ENCODE results near the gene ARHGAP24.
"Not testable (repeated sequence)": the region's sequence is repeated elsewhere in the genome, so short reads cannot be mapped to it uniquely, and the experiment has no call there.

The ARHGAP24 gene

GRCh38 chr4:85808104-85808503, 333.2 kb downstream of the ARHGAP24 start:
- Histone ChIP-seq H3K79me2 (ENCODE audit: control insufficient read depth, insufficient read depth, low read length) (no peaks in the 10 kb centered on the region), H3K9ac (ENCODE audit: low read length) (no peak overlapping the region), H3K4me2 (ENCODE audit: low read length) (no peak overlapping the region), H4K8ac (ENCODE audit: low read depth, low read length) (no peak overlapping the region), H3K27me3 (ENCODE audit: insufficient read depth, low read length, poor library complexity) (no peaks in the 10 kb centered on the region), H2AK5ac (ENCODE audit: low read length) (no peak overlapping the region), H3K18ac (ENCODE audit: low read length) (no peak overlapping the region), H3K36me3 (ENCODE audit: control insufficient read depth, insufficient read depth, low read length) (no peaks in the 10 kb centered on the region), H4K5ac (ENCODE audit: low read length) (no peak overlapping the region), H3K4ac (ENCODE audit: low read depth, low read length) (no peak overlapping the region), H3K27ac (ENCODE audit: low read depth, low read length) (no peak overlapping the region), H2BK5ac (ENCODE audit: low read length) (no peak overlapping the region), H3K4me3 (ENCODE audit: low read length) (no peak overlapping the region), H2BK120ac (ENCODE audit: low read depth, low read length) (no peak overlapping the region), H3K4me1 (ENCODE audit: control insufficient read depth, low read depth, low read length) (peaks cover 2% of the 10 kb centered on the region), H2BK15ac (replicated peaks; ENCODE audit: low read depth) (no peak overlapping the region), H3K23ac (ENCODE audit: low read length) (no peak overlapping the region), H3K79me1 (ENCODE audit: low read length) (no peaks in the 10 kb centered on the region), H3K56ac (ENCODE audit: low read length) (no peak overlapping the region)
- no CpG with 5 or more reads among the region's 2 CpGs for WGBS (ENCODE audit: extremely low coverage, insufficient coverage, low lambda C conversion rate)
- no peak for DNase-seq

DNA sequence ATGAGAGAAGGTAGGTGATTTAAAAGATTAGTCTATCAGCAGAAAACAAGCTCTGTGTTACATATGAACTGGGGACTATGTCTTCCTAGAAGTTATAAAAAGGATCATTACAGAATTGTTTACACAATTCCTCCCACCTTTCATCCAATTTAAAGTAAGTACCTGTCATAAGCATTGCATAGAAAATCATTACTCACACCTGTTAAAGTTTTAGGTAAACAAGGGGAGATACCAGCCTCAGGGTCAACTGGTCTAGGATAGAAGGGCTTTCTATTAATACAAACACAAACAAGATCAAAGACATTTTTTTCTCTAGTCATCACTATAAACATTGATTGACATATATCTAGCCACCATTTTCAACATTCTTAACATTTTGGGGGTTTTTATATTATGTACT, 333.9 kb downstream of the ARHGAP24 start:
- Histone ChIP-seq H2BK5ac (ENCODE audit: low read length) (no peak overlapping the region), H4K8ac (ENCODE audit: low read depth, low read length) (no peak overlapping the region), H3K27me3 (ENCODE audit: insufficient read depth, low read length, poor library complexity) (no peaks in the 10 kb centered on the region), H3K4me2 (ENCODE audit: low read length) (no peak overlapping the region), H3K4me1 (ENCODE audit: control insufficient read depth, low read depth, low read length) (peaks cover 2% of the 10 kb centered on the region), H3K56ac (ENCODE audit: low read length) (no peak overlapping the region), H2BK120ac (ENCODE audit: low read depth, low read length) (no peak overlapping the region), H2AK5ac (ENCODE audit: low read length) (no peak overlapping the region), H3K18ac (ENCODE audit: low read length) (no peak overlapping the region), H3K79me1 (ENCODE audit: low read length) (no peaks in the 10 kb centered on the region), H3K9ac (ENCODE audit: low read length) (no peak overlapping the region), H3K36me3 (ENCODE audit: control insufficient read depth, insufficient read depth, low read length) (no peaks in the 10 kb centered on the region), H3K27ac (ENCODE audit: low read depth, low read length) (no peak overlapping the region), H3K4ac (ENCODE audit: low read depth, low read length) (no peak overlapping the region), H4K5ac (ENCODE audit: low read length) (no peak overlapping the region), H3K79me2 (ENCODE audit: control insufficient read depth, insufficient read depth, low read length) (no peaks in the 10 kb centered on the region), H3K4me3 (ENCODE audit: low read length) (no peak overlapping the region), H2BK15ac (replicated peaks; ENCODE audit: low read depth) (no peak overlapping the region), H3K23ac (ENCODE audit: low read length) (no peak overlapping the region)
- no peak for DNase-seq

DNA sequence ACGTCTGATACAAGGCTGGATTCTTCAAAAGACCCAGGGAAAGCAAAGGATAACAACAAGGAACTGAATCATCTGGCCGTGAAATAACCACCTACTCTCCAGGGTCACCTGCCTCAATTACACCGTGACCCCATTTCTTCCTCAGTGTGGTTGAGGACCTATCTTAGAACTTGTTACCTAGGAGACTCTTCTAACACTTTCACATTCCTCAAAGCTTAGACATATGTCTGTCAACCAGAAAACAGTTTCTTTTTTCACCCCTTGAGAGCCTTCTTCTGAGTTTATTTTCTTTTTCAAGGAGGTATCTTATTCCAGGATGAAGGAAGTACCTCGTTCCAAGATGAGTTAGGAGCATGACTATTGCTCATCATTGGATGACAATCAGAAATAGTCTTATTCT, 337.8 kb downstream of the ARHGAP24 start:
- no CpG with 5 or more reads among the region's 4 CpGs for WGBS (ENCODE audit: extremely low coverage, insufficient coverage, low lambda C conversion rate)

GRCh38 chr4:85815796-85816459, 341.0 kb downstream of the ARHGAP24 start:
- H4K5ac ChIP-seq (ENCODE audit: low read length): no peak overlapping the region
- H4K8ac ChIP-seq (ENCODE audit: low read depth, low read length): no peak overlapping the region
- H3K4me3 ChIP-seq (ENCODE audit: low read length): no peak overlapping the region
- no peak overlapping the region for H3K4me2 ChIP-seq (ENCODE audit: low read length)
- peaks cover 3% of the 10 kb centered on the region for H3K4me1 ChIP-seq (ENCODE audit: control insufficient read depth, low read depth, low read length)
- peak; percentile 26 for DNase-seq
- no peaks in the 10 kb centered on the region for H3K79me2 ChIP-seq (ENCODE audit: control insufficient read depth, insufficient read depth, low read length)
- no CpG with 5 or more reads among the region's 7 CpGs for WGBS (ENCODE audit: extremely low coverage, insufficient coverage, low lambda C conversion rate)
- H3K56ac ChIP-seq (ENCODE audit: low read length): no peak overlapping the region
- no peaks in the 10 kb centered on the region for H3K79me1 ChIP-seq (ENCODE audit: low read length)
- H3K9ac ChIP-seq (ENCODE audit: low read length): no peak overlapping the region
- H2BK120ac ChIP-seq (ENCODE audit: low read depth, low read length): no peak overlapping the region
- no peak overlapping the region for H3K18ac ChIP-seq (ENCODE audit: low read length)
- H3K23ac ChIP-seq (ENCODE audit: low read length): no peak overlapping the region
- H2BK15ac ChIP-seq (replicated peaks; ENCODE audit: low read depth): no peak overlapping the region
- H2AK5ac ChIP-seq (ENCODE audit: low read length): no peak overlapping the region
- no peak overlapping the region for H2BK5ac ChIP-seq (ENCODE audit: low read length)
- no peaks in the 10 kb centered on the region for H3K36me3 ChIP-seq (ENCODE audit: control insufficient read depth, insufficient read depth, low read length)
- H3K4ac ChIP-seq (ENCODE audit: low read depth, low read length): no peak overlapping the region
- H3K27ac ChIP-seq (ENCODE audit: low read depth, low read length): no peak overlapping the region
- no peaks in the 10 kb centered on the region for H3K27me3 ChIP-seq (ENCODE audit: insufficient read depth, low read length, poor library complexity)

More for the DNA sequence above, 337.8 kb downstream of the ARHGAP24 start:
- H2BK5ac ChIP-seq (ENCODE audit: low read length): no peak overlapping the region
- H3K56ac ChIP-seq (ENCODE audit: low read length): no peak overlapping the region
- H3K4ac ChIP-seq (ENCODE audit: low read depth, low read length): no peak overlapping the region
- H4K5ac ChIP-seq (ENCODE audit: low read length): no peak overlapping the region
- H3K27ac ChIP-seq (ENCODE audit: low read depth, low read length): no peak overlapping the region
- no peak overlapping the region for H2BK120ac ChIP-seq (ENCODE audit: low read depth, low read length)
- DNase-seq: no peak
- no peak overlapping the region for H2BK15ac ChIP-seq (replicated peaks; ENCODE audit: low read depth)
- no peak overlapping the region for H2AK5ac ChIP-seq (ENCODE audit: low read length)
- no peaks in the 10 kb centered on the region for H3K79me2 ChIP-seq (ENCODE audit: control insufficient read depth, insufficient read depth, low read length)
- H3K27me3 ChIP-seq (ENCODE audit: insufficient read depth, low read length, poor library complexity): no peaks in the 10 kb centered on the region
- no peak overlapping the region for H3K4me3 ChIP-seq (ENCODE audit: low read length)
- H3K4me2 ChIP-seq (ENCODE audit: low read length): no peak overlapping the region
- no peaks in the 10 kb centered on the region for H3K4me1 ChIP-seq (ENCODE audit: control insufficient read depth, low read depth, low read length)
- no peak overlapping the region for H3K9ac ChIP-seq (ENCODE audit: low read length)
- no peak overlapping the region for H3K18ac ChIP-seq (ENCODE audit: low read length)
- H4K8ac ChIP-seq (ENCODE audit: low read depth, low read length): no peak overlapping the region
- no peak overlapping the region for H3K23ac ChIP-seq (ENCODE audit: low read length)
- H3K36me3 ChIP-seq (ENCODE audit: control insufficient read depth, insufficient read depth, low read length): no peaks in the 10 kb centered on the region
- H3K79me1 ChIP-seq (ENCODE audit: low read length): no peaks in the 10 kb centered on the region

DNA sequence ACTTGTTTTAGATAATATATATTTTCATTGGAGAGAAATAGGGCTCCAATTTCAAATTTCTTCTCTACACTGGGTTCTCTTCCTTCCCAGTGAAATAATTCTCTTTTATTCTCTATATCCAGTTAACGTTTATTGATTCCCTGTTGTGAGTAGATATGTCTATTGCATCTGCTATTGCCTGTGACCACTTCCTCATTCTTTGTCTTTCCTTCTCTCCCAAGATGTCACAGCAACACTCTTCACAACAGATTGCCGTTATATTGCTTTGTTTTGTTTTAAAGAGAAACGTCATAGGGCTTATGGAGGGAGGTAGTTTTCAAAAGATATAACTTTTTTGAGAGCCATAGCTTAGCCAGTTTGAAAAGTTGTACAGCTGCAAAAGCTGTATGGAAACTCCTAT, 343.8 kb downstream of the ARHGAP24 start:
- Histone ChIP-seq H4K8ac (ENCODE audit: low read depth, low read length) (no peak overlapping the region), H3K27me3 (ENCODE audit: insufficient read depth, low read length, poor library complexity) (no peaks in the 10 kb centered on the region), H3K23ac (ENCODE audit: low read length) (no peak overlapping the region), H3K79me2 (ENCODE audit: control insufficient read depth, insufficient read depth, low read length) (no peaks in the 10 kb centered on the region), H3K4me2 (ENCODE audit: low read length) (no peak overlapping the region), H3K4ac (ENCODE audit: low read depth, low read length) (no peak overlapping the region), H3K36me3 (ENCODE audit: control insufficient read depth, insufficient read depth, low read length) (no peaks in the 10 kb centered on the region), H3K56ac (ENCODE audit: low read length) (no peak overlapping the region), H3K4me1 (ENCODE audit: control insufficient read depth, low read depth, low read length) (peaks cover 3% of the 10 kb centered on the region), H3K18ac (ENCODE audit: low read length) (no peak overlapping the region), H3K9ac (ENCODE audit: low read length) (no peak overlapping the region), H2AK5ac (ENCODE audit: low read length) (no peak overlapping the region), H3K27ac (ENCODE audit: low read depth, low read length) (no peak overlapping the region), H2BK120ac (ENCODE audit: low read depth, low read length) (no peak overlapping the region), H4K5ac (ENCODE audit: low read length) (no peak overlapping the region), H3K79me1 (ENCODE audit: low read length) (no peaks in the 10 kb centered on the region), H3K4me3 (ENCODE audit: low read length) (no peak overlapping the region), H2BK15ac (replicated peaks; ENCODE audit: low read depth) (no peak overlapping the region), H2BK5ac (ENCODE audit: low read length) (no peak overlapping the region)
- DNase-seq: no peak
- WGBS (ENCODE audit: extremely low coverage, insufficient coverage, low lambda C conversion rate): no CpG with 5 or more reads among the region's 3 CpGs

- H3K36me3 ChIP-seq (ENCODE audit: control insufficient read depth, insufficient read depth, low read length); H3K4me3 ChIP-seq (ENCODE audit: low read length); H3K4me2 ChIP-seq (ENCODE audit: low read length); H3K4me1 ChIP-seq (ENCODE audit: control insufficient read depth, low read depth, low read length); H4K5ac ChIP-seq (ENCODE audit: low read length); H3K27me3 ChIP-seq (ENCODE audit: insufficient read depth, low read length, poor library complexity); DNase-seq; H3K9ac ChIP-seq (ENCODE audit: low read length); H3K79me2 ChIP-seq (ENCODE audit: control insufficient read depth, insufficient read depth, low read length); H4K8ac ChIP-seq (ENCODE audit: low read depth, low read length); H3K79me1 ChIP-seq (ENCODE audit: low read length); H3K18ac ChIP-seq (ENCODE audit: low read length); H2BK15ac ChIP-seq (replicated peaks; ENCODE audit: low read depth); H3K4ac ChIP-seq (ENCODE audit: low read depth, low read length); H2BK5ac ChIP-seq (ENCODE audit: low read length); H2BK120ac ChIP-seq (ENCODE audit: low read depth, low read length); H2AK5ac ChIP-seq (ENCODE audit: low read length); H3K23ac ChIP-seq (ENCODE audit: low read length); H3K56ac ChIP-seq (ENCODE audit: low read length); H3K27ac ChIP-seq (ENCODE audit: low read depth, low read length): not testable (repeated sequence)
Measured at GRCh38 chr4:85820101-85820500, 345.2 kb downstream of the ARHGAP24 start.

Data from mesendoderm (in vitro differentiated cells).